ENCODE data around the gene CFAP97.

DNA sequence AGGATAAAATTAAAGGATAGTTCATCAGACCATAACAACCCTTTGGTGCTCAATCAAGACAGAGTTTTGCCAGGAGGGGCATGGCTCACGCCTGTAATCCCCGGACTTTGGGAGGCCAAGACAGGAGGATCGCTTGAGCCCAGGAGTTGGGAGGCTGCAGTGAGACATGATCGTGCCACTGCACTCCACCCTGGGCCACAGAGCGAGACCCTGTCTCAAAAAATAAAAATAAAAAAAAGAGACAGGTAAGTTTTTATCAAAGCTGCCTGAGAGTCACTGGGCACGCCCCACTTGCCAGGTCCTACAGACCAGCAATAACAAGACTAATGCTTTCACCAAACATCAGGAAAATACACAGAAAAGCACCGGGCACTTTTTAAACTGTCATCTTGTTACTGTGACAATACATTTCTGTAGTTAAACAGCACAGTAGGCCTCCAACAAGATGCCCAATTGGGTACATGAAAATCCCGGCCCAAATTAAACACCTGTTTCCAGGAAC is 765 bp downstream of the CFAP97 start:
- TF ChIP-seq EZH2 (IDR thresholded peaks at IDR 0.05; ENCODE audit: low read length): no peak
- TF ChIP-seq, protein P1, sequence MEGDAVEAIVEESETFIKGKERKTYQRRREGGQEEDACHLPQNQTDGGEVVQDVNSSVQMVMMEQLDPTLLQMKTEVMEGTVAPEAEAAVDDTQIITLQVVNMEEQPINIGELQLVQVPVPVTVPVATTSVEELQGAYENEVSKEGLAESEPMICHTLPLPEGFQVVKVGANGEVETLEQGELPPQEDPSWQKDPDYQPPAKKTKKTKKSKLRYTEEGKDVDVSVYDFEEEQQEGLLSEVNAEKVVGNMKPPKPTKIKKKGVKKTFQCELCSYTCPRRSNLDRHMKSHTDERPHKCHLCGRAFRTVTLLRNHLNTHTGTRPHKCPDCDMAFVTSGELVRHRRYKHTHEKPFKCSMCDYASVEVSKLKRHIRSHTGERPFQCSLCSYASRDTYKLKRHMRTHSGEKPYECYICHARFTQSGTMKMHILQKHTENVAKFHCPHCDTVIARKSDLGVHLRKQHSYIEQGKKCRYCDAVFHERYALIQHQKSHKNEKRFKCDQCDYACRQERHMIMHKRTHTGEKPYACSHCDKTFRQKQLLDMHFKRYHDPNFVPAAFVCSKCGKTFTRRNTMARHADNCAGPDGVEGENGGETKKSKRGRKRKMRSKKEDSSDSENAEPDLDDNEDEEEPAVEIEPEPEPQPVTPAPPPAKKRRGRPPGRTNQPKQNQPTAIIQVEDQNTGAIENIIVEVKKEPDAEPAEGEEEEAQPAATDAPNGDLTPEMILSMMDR (optimal IDR thresholded peaks at IDR 0.05 in 1 of 3, IDR thresholded peaks at IDR 0.05 in 1 of 3, conservative IDR thresholded peaks at IDR 0.05 in 1 of 3; ENCODE audit: extremely low read depth in 1 of 3, insufficient read depth in 2 of 3, low read length in 3 of 3): no peak

Measured in keratinocyte (primary cell).